Fibroblast of the aortic adventitia (primary cell): ENCODE results near the gene POU2F1. TPM values are rescaled to one million over a fixed set of nuclear protein-coding genes. Genes with fewer than 3 reads are reported as not detected.

Source experiments
- DNase-seq: peaks from one replicate; pipeline ENCODE4 v3.0.0-alpha.2; 2010; ENCODE audit warnings: low read depth
- H3K4me3 ChIP-seq: 2 replicates; pipeline ENCODE4 v1.5.1; 2011; ENCODE audit warnings: low read depth, mild to moderate bottlenecking, control low read depth, low read length, moderate library complexity
- total RNA-seq: library from RNA; depleted of rRNA; stranded (reverse); fragments of >200 nt; gene quantifications from 2 replicates; pipeline ENCODE4 v1.2.3, GENCODE V29; 2012; ENCODE audit warnings: low replicate concordance
- TF ChIP-seq, protein P1 (sequence below): IDR thresholded peaks from 2 replicates; pipeline ENCODE4 v1.5.1; 2011; ENCODE audit warnings: mild to moderate bottlenecking, low read length, control low read depth, inconsistent platforms; ENCODE audit not compliant: insufficient read depth

Gene POU2F1
- total RNA-seq, 1 donor = 10.7 TPM

DNA sequence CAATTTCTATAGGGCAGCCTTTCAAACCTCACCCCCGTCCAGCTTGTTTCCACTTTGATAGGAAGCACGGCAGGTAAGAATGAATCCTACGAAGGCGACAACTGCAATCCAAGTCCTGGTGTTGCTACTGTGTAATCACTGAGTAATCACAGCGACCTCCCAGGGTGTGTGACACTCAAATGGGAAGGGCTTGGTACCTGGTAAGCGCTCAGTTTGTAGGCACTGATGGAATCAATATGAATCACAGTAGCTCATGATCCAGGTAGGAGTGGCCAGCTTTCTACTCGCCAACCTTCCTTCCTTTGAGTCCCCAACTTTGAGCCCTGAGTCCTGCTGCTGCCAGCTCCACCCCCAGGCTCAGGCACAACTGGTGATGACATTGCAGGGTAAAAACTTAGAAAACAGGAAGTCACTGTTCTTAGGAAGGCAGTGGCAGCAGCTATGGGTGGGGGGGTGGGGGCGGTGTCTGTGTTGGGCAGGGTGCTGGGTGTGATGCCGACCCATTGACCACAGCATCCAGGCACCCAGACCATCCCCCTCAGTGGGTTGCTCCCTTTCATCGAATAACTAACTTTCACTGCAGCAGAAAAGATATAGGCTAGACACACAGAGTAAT lies 226.9 kb downstream of the POU2F1 start:
- DNase-seq = no peak
- TF ChIP-seq, protein P1, sequence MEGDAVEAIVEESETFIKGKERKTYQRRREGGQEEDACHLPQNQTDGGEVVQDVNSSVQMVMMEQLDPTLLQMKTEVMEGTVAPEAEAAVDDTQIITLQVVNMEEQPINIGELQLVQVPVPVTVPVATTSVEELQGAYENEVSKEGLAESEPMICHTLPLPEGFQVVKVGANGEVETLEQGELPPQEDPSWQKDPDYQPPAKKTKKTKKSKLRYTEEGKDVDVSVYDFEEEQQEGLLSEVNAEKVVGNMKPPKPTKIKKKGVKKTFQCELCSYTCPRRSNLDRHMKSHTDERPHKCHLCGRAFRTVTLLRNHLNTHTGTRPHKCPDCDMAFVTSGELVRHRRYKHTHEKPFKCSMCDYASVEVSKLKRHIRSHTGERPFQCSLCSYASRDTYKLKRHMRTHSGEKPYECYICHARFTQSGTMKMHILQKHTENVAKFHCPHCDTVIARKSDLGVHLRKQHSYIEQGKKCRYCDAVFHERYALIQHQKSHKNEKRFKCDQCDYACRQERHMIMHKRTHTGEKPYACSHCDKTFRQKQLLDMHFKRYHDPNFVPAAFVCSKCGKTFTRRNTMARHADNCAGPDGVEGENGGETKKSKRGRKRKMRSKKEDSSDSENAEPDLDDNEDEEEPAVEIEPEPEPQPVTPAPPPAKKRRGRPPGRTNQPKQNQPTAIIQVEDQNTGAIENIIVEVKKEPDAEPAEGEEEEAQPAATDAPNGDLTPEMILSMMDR = no peak
- H3K4me3 ChIP-seq = no peak overlapping the region

DNA sequence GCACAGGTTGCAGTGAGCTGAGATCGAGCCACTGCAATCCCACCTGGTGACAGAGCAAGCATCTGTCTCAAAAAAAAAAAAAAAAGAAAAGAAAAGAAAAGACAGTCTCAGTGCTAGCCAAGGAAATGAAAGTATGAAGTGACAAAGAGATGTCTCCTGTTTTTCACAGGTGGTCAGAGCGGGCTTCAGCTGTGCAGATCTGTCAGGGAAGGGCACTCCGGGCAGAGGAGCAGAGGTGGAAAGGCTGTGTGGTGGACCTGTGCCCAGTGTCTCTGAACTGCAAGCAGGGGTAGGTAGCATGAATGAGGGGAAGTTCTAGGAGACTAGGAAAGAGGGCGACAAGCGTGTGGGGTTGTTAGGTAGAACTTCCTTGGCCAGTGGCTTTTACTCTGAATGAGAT lies 230.2 kb downstream of the POU2F1 start:
- TF ChIP-seq, protein P1 = no peak
- no peak overlapping the region for H3K4me3 ChIP-seq
- no peak for DNase-seq

DNA sequence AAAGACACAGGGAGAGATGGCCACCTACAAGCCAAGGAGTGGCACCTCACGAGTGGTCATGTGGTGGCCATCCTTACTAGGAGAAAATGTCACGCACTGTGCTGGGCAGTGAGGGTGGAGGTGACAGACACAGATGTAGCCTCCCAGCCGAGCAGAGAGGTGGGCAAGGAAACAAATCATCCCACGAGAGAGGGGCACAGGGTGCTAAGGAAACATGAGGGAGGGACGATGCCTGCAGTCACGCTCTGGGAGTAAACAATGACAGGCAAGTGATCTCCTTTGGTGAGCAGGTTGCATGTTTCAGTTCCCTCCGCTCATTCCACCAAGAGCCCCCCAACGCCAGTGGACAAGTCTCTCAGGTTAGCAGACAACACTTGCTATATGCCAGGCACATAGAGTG lies 231.8 kb downstream of the POU2F1 start:
- no peak for DNase-seq
- H3K4me3 ChIP-seq = no peak overlapping the region
- TF ChIP-seq, protein P1 = no peak

DNA sequence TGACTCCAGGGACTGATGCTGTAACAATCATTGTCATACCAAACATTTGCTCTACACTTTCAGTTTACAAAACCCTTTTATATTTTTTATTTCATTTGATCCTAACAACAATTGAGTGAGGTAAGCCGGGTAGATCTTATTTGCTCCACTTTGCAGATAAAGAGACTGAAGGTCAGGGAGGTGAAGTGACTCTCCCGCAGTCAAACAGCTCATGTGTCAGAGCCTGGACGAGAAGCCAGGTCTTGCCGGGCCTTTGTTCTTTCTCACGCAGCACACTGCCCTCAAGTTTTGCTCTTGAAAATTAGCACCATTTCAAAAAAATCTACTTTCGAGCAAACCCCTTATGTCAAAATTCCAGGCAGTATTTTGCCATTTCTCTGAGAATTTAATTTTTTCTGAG lies 232.4 kb downstream of the POU2F1 start:
- DNase-seq = peak; percentile 10
- H3K4me3 ChIP-seq = no peak overlapping the region
- TF ChIP-seq, protein P1 = no peak

DNA sequence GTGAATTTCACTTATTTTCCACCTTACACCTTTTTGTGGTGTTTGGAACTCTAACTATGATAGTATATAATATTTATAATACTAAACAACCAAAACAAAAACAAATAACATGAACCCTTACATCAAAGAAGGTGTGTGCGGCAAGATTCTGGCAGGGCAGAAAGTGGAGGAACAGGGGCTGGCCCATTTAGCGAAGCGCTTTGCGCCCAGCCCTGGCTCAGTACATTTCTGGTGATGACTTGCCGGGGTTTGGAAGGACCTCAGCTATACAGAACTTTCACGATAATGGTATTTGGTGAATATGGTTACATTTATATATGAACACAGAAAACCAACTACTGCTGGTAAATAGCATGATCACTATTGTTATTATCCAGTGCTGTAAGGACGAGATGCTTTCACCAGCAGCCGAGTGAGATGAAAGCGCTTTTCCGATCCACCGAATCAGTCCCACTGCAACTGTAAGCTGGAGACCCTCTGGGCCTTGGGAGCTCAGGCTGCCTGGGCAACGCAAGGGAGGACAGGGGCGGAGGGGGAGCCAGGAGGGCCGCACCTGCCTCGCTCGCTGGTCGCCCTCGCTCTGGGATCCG lies 233.7 kb downstream of the POU2F1 start:
- TF ChIP-seq, protein P1 = no peak
- DNase-seq = no peak
- H3K4me3 ChIP-seq = peak overlapping the region; percentile 72

DNA sequence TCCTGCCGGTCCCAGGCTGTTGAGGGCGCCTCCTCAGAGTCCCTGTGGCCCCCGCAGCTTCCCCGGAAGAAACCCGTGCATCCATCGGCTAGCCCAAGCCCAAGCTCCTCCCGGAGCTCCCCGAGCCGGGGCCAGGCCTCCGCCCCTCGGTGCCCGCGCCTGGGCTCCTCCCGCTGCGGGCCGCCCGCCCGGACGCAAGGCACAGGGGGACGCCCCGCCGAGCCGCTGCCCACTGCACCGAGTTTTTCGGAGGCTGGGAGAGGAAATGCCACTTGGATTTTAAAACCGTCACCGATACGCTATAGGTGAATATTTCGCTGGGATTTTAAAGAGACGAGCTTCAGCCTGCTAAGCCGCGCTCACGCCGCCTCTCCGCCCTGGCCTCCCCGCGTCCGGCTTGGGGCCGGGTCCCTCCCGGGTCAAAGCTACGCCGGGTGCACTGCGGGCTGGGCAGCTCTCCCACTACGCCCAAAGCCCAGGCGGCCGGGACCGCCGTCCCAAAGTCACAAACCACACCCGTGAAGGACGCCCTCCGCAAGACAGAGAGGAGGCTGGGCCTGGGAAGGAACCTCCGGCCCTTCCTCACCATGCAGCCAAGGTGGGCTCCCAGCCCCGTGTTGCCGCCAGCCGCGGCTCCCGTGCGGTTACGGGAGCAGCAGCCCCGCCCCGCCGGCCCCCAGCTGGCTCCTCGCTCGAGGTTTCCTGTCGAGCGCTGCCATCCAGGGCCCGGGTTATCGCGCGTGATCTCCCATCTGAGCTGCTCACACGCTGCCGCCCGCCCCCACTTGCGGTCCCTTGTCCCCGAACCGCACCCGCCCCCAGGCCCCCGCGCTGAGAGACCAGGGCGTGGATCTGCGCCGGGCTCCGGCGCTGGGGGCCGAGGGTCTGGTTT lies 234.5 kb downstream of the POU2F1 start:
- TF ChIP-seq, protein P1 = no peak
- H3K4me3 ChIP-seq = peak overlapping the region; percentile 72
- peak; percentile 14 for DNase-seq
